Upper lobe of left lung (tissue), 4 donors: ENCODE measurements around the gene AATF.

ENCODE experiments used
- EP300 ChIP-seq, 4 donors: sonication (generic); formaldehyde crosslinking; IDR thresholded peaks; one replicate each; pipeline ENCODE4 v1.5.1; 2017; ENCODE audit warnings: antibody characterized with exemption in 4 of 4, control low read depth in 2 of 4
- POLR2AphosphoS5 ChIP-seq, 2 donors: sonication (generic); formaldehyde crosslinking; IDR thresholded peaks; one replicate each; pipeline ENCODE4 v1.5.1; 2017; ENCODE audit warnings: antibody characterized with exemption in 2 of 2
- TF ChIP-seq, protein P1 (sequence below), 6 experiments: fragments of 450-650 bp in 4 of 6; fragments of 200-600 bp in 2 of 6; sonication (generic) in 2 of 6; IDR thresholded peaks; one replicate each; pipeline ENCODE4 v1.5.1; 2016 to 2019; ENCODE audit warnings: antibody characterized with exemption in 6 of 6

DNA sequence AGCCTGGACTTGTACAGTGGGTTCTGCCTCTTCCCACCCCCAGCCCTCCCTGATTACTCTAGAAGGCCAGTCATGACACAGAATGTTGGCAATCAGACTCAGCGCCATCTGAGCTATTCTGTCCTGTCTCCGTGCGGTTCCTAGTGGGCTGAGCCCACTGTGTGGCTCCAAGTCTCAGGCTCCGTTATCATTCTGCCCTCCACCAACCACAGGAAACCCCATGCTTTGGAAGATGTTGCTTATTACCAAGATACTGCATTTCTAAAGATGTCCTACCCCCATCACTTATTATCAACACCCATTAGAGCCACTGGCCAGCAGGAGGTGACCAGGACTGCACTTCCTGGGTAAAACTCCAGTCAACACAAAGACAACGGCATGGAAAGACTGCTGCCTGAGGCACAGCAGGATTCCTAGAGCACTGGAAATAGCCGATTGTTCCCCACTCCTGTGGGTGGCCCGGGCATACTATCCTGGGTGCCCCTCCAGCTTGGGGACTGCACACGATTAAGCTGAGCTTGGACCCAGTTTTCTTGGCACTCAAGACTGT is 133.6 kb downstream of the AATF start:
- TF ChIP-seq POLR2AphosphoS5 (IDR thresholded peaks at IDR 0.05) (no peak), EP300 (IDR thresholded peaks at IDR 0.05) (no peak)
- TF ChIP-seq, protein P1, sequence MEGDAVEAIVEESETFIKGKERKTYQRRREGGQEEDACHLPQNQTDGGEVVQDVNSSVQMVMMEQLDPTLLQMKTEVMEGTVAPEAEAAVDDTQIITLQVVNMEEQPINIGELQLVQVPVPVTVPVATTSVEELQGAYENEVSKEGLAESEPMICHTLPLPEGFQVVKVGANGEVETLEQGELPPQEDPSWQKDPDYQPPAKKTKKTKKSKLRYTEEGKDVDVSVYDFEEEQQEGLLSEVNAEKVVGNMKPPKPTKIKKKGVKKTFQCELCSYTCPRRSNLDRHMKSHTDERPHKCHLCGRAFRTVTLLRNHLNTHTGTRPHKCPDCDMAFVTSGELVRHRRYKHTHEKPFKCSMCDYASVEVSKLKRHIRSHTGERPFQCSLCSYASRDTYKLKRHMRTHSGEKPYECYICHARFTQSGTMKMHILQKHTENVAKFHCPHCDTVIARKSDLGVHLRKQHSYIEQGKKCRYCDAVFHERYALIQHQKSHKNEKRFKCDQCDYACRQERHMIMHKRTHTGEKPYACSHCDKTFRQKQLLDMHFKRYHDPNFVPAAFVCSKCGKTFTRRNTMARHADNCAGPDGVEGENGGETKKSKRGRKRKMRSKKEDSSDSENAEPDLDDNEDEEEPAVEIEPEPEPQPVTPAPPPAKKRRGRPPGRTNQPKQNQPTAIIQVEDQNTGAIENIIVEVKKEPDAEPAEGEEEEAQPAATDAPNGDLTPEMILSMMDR (IDR thresholded peaks at IDR 0.05), result no peak
